ENCODE results near the gene NOTUM.
"Not testable (repeated sequence)": the region's sequence is repeated elsewhere in the genome, so short reads cannot be mapped to it uniquely, and the experiment has no call there.

Gene NOTUM

DNA sequence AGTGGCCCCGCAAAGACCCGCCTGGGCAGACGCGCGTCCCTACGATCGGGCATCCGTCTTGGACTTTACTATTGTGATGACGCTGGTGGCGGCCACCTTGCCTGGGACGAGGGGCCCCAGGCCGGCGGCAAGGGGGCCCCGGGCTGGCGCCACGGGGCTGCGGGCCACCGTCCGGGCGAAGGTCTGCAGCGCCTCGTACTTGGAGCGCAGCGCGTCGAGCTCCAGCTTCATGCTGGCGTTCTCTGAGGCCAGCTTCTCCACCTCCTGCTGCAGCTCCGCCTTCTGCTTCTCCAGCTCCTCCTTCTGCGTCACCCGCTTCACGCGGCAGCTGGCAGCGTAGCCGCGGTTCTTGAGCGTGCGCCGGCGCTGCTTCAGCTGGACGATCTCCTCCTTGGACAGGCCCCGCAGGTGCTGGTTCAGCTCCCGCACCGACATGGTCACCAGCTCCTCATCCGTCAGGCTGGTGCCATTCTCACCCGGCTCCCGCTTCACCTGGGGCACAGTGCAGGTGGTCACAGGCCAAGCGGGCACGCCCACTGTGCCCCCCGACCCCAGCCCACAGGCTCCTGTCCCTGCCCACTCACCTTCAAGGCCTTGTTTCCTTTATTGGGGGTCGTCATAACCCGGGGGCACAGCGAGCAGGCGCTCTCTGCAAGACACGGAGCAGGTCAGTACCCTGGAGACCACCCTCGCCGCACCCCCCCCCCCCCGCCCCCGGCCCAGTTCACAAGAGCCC is 38.3 kb downstream of the NOTUM start:
- no peak for DNase-seq

GRCh38 chr17:81921996-81922565 is 38.9 kb downstream of the NOTUM start:
- DNase-seq, result no peak

DNA sequence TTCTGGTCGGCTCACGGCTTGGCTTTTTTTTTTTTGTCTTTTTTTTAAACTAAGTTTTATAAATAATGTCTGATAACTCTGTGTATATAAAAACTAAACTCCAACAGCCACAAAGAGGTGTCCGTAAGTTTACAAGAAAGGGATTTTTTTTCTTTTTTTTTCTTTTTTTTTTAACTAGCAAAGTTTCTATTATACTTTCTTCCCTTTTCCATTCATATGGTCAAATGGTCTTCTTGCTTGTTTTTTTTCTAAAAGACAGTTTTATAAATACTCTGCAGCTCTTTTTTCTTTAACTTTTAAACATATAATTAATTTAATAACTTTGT is 39.5 kb downstream of the NOTUM start:
- DNase-seq, result no peak

- DNase-seq, result no peak
Observed at GRCh38 chr17:81920612-81921536, 40.1 kb downstream of the NOTUM start.

GRCh38 chr17:81918832-81919545 is 42.0 kb downstream of the NOTUM start:
- DNase-seq, result no peak

GRCh38 chr17:81918333-81918669 is 42.7 kb downstream of the NOTUM start:
- DNase-seq, result not testable (repeated sequence)

- peak; percentile 79 for DNase-seq
Observed at GRCh38 chr17:81917565-81918332, 43.2 kb downstream of the NOTUM start, which contains the start of gene SIRT7. Gene SIRT7 (minus strand): TSS chr17:81918176. CDS start chr17:81918131, 45 bp downstream.

DNA sequence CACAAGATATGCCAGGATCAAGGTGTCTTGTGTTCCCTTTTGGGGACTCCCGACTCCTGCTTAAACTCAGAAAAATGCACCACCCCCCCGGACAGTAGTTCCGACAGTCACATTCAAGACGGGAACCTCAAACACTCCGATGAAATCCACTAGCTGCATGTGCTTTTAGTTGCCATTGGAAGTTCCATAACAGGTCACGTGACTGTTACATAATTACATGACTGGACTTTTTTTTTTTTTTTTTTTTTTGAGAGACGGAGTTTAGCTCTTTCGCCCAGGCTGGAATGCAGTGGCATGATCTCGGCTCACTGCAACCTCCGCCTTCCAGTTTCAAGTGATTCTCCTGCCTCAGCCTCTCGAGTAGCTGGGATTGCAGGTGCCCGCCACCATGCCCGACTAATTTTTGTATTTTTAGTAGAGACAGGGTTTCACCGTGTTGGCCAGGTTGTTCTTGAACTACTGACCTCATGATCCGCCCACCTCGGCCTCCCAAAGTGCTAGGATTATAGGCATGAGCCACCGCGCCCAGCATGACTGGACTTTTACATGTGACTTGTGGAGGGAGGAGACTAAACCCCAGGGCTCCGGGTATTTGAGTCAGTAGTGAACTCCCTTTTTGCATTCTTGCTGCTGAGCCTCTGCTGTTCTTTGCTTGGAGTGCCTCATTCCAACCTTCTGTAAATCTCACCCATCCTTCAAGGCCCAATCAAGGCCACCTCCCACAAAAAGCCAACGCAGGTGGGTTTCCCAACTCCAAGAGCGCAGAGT is 44.6 kb downstream of the NOTUM start:
- no peak for DNase-seq

DNA sequence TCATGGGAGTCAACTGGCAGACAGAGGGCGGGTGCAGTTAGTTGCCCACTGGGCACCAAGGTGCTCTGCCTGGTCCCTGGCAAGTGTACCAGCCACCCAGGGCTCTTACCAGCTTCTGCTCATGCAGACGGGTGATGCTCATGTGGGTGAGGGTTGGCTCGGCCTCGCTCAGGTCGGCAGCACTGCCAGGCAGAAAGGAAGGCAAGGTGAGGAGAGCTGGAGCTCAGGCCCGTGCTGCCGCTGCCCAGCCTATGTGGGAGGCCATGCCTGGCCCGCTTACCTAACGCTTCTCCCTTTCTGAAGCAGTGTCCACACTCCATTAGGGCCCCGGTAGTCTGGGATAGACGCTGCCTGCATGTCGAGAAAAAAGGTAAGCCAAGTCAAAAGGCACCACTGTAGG is 45.7 kb downstream of the NOTUM start:
- no peak for DNase-seq

- no peak for DNase-seq
Observed at GRCh38 chr17:81914103-81914850, 46.7 kb downstream of the NOTUM start.

GRCh38 chr17:81913394-81914102 is 47.4 kb downstream of the NOTUM start:
- DNase-seq, result no peak

DNA sequence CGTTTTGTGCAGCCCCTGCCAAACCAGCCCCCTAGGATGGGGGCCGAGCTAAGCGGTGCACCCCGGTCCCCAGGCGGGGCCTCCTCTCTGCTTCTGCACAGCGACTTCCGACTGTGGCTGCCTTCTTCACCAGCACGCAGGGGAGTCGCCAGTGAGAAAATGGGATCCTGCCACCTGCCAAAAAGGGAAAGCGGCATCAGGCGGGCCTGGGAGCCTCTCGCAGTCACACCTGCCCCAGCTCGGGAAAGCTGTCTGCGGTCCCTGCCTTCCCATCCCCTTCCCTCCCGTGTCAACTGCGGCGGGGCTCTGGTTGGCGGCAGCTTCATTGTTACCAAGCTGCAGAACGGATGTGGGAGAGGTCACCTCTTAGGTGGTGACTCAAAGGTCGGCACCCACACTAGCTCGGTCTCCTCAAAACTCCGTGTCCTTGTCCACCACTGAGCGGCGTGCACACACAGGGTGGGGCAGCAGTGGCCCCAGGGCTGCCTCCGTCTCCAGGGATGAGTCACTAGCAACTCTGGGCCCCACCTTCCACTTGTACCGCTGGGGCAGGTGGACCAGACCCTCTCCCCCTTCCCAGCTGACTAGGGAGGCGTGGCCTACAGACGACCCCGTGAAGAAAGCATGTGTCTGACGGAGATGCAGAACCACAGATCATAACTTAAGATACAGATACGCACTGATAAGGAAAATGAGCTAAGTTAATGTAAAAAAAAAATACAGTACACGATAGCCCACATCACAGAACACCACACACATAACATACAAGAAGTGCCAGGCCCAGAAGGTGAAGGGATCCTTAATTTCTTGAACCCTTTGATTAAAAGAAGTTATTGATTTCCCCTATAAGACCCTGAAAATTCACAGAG is 48.3 kb downstream of the NOTUM start:
- DNase-seq, result no peak

DNA sequence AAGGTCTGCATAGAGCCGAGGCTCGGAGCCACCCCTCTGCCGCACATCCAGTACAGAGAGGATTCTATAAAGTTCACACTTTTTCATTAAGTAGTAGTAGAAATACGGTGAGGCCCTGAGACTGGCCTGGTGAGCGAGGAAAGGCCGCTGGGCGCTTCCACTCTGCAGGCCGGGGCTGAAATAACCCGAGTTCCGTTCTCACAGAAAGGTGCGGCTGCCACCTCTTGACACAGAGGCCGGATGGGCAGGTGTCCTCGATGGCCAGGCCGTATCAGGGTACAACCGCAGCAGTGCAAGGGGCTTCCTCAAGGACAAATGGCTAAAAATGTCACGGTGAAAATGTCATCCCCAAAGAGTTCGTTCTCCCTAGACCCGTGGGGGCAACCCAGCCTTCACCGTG is 49.0 kb downstream of the NOTUM start:
- DNase-seq, result no peak

DNA sequence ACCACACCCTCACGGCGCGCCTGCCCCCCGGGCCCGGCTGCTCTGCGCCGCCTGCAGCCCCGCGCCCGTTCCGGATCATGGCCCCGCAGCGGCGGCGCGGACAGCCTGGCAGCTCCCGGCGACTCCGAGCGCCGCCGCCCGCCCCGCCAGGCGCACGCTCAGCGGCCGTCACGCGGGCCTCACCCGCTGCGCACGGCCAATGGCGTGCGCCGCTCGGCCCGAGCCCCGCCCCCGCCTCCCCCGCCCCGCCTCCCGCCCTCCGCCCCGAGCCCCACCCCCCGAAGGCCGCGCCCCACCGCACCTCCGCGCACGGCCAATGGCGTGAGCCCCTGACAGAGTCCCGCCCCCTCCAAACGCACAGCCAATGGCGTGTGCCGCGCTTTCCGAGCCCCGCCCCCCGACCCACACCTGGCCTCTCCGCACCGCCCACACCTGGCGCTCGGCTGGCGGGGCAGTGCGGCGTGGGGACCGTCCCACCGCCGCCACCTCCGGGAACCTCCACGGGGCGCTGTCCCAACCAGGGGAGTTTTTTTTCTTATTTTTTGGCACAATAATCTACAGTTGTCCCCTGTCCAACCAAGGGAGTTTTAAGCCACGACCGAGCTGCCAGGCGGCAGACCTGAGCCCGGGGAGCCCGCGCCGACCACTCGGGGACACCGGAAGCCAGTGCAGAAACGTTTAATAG is 49.6 kb downstream of the NOTUM start, which contains the start of gene PCYT2:
TSS of gene PCYT2 (minus strand) at position 123 of the 685 bp plus-strand sequence. CDS start at position 79, 44 bp downstream.
- DNase-seq, result peak; percentile 92

GRCh38 chr17:81910840-81911276 is 50.1 kb downstream of the NOTUM start:
- no peak for DNase-seq

- DNase-seq, result no peak
Observed at GRCh38 chr17:81909966-81910839, 50.8 kb downstream of the NOTUM start.

DNA sequence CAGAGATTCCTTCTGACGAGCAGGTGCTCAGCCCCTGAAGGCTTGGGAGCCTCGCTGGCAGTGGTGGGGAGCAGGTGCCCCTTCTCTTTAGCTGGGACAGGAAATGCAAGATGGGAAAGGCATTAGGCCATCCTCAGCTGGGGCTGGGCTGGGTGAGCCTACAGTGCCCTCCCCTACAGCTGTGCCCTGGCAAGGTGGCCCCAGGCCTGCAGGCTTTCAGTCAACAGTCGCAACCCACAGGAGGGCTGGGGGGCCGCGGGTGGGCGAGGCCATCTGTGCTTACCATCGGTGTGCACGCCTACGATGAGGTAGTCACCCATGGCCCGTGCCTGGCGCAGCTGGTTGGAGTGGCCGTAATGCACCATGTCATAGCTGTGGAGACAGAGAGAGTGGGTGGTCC is 51.8 kb downstream of the NOTUM start:
- DNase-seq, result no peak
